HCT116 (cell line): ENCODE measurements around the gene XPO1. TPM values are rescaled to one million over a fixed set of nuclear protein-coding genes. Genes with fewer than 3 reads are reported as not detected.
"Not testable (repeated sequence)": the region's sequence is repeated elsewhere in the genome, so short reads cannot be mapped to it uniquely, and the experiment has no call there.

ENCODE experiments used
- ATAC-seq: fragments of 200-7000 bp; cut with Tn5 transposase; 2 replicates; pipeline ENCODE4 v1.9.1; 2020; ENCODE audit warnings: mild to moderate bottlenecking, moderate library complexity
- BruUV-seq: library from RNA; stranded (reverse); fragments of 400-500 nt; replicated peaks from 2 replicates; lab custom pipeline; 2021; lab: Mats Ljungman, UMichigan
- CTCF ChIA-PET: fragments of 300-600 bp; sonication (Branson Sonifier 250); formaldehyde crosslinking; loops from one replicate; lab custom pipeline; 2021; ENCODE audit warnings: antibody characterized with exemption; lab: Charles Lee
- POLR2A ChIA-PET: fragments of 300-600, 350-600 bp; sonication (Branson Sonifier 250); formaldehyde crosslinking; loops from one replicate; lab custom pipeline; 2021; ENCODE audit warnings: antibody characterized with exemption; lab: Charles Lee
- RAD21 ChIA-PET, 2 experiments: fragments of 300-600 bp; sonication (Branson Sonifier 250); formaldehyde crosslinking; loops; one replicate each; lab custom pipeline; 2023; ENCODE audit warnings: low total read pairs in 2 of 2; ENCODE audit not compliant: uncharacterized antibody in 2 of 2, unreplicated experiment in 2 of 2, low non-redundant PET in 1 of 2; lab: Charles Lee
- DNase-seq: peaks from one replicate; pipeline ENCODE4 v3.0.0-alpha.2; 2010; ENCODE audit warnings: low read depth, low spot score
- H2AFZ ChIP-seq: fragments of 200-600 bp; shearing (Covaris generic), sonication (generic); 2 replicates; pipeline ENCODE4 v1.6.1; 2017; ENCODE audit warnings: low read depth, mixed run types, mixed read lengths, antibody characterized with exemption, low read length; ENCODE audit not compliant: poor library complexity, severe bottlenecking
- H3K27ac ChIP-seq: 2 replicates; pipeline ENCODE4 v1.5.1; 2012; ENCODE audit warnings: low read depth, low read length
- H3K27me3 ChIP-seq: fragments of 200-600 bp; sonication (generic); 2 replicates; pipeline ENCODE4 v1.6.1; 2016; ENCODE audit warnings: mixed run types, low read length, mixed read lengths; ENCODE audit not compliant: insufficient read depth
- H3K36me3 ChIP-seq, 2 experiments: fragments of 200-500 bp in 1 of 2; fragments of 200-600 bp in 1 of 2; sonication (Bioruptor generic) in 1 of 2; sonication (generic) in 1 of 2; 2 replicates each; pipeline versions ENCODE4 v1.5.1 to v1.6.1; 2014 to 2016; ENCODE audit warnings: low read length in 2 of 2, inconsistent platforms in 1 of 2, mixed read lengths in 1 of 2, mixed run types in 1 of 2; ENCODE audit not compliant: insufficient read depth in 2 of 2, control insufficient read depth in 1 of 2
- H3K4me1 ChIP-seq, 2 experiments: fragments of 200-600 bp in 1 of 2; sonication (generic) in 1 of 2; 2 replicates each; pipeline versions ENCODE4 v1.5.1 to v1.6.1; 2012 to 2017; ENCODE audit warnings: low read length in 2 of 2, inconsistent platforms in 1 of 2, mild to moderate bottlenecking in 1 of 2, mixed read lengths in 1 of 2, mixed run types in 1 of 2, moderate library complexity in 1 of 2; ENCODE audit not compliant: insufficient read depth in 2 of 2, control insufficient read depth in 1 of 2
- H3K4me2 ChIP-seq: fragments of 200-600 bp; sonication (generic); 2 replicates; pipeline ENCODE4 v1.6.1; 2017; ENCODE audit warnings: mixed run types, low read length, mixed read lengths
- H3K4me3 ChIP-seq, 2 experiments: fragments of 200-600 bp in 1 of 2; sonication (generic) in 1 of 2; replicated peaks in 1 of 2; 2 replicates each; pipeline ENCODE4 v1.5.1; 2011 to 2016; ENCODE audit warnings: low read length in 2 of 2, control low read depth in 1 of 2, low read depth in 1 of 2, mild to moderate bottlenecking in 1 of 2, mixed read lengths in 1 of 2, mixed run types in 1 of 2
- H3K79me2 ChIP-seq: fragments of 200-600 bp; sonication (generic); 2 replicates; pipeline ENCODE4 v1.6.1; 2017; ENCODE audit warnings: mild to moderate bottlenecking, mixed run types, low read length, moderate library complexity, mixed read lengths; ENCODE audit not compliant: insufficient read depth
- H3K9ac ChIP-seq: fragments of 200-600 bp; sonication (generic); 2 replicates; pipeline ENCODE4 v1.6.1; 2016; ENCODE audit warnings: low read length, mixed read lengths
- H3K9me2 ChIP-seq: fragments of 200-600 bp; sonication (generic), shearing (Covaris generic); 2 replicates; pipeline ENCODE4 v1.6.1; 2017; ENCODE audit warnings: mixed run types, mild to moderate bottlenecking, moderate library complexity; ENCODE audit not compliant: insufficient read depth
- H3K9me3 ChIP-seq, 2 experiments: fragments of 200-500 bp in 1 of 2; fragments of 200-600 bp in 1 of 2; sonication (Bioruptor generic) in 1 of 2; sonication (generic) in 1 of 2; 2 replicates each; pipeline ENCODE4 v1.6.1; 2014 to 2017; ENCODE audit warnings: low read length in 2 of 2, mixed read lengths in 2 of 2, inconsistent platforms in 1 of 2, low read depth in 1 of 2, mild to moderate bottlenecking in 1 of 2, mixed run types in 1 of 2, moderate library complexity in 1 of 2; ENCODE audit not compliant: control insufficient read depth in 1 of 2, insufficient read depth in 1 of 2
- H4K20me1 ChIP-seq: fragments of 200-600 bp; sonication (generic), shearing (Covaris generic); 2 replicates; pipeline ENCODE4 v1.6.1; 2017; ENCODE audit warnings: mixed run types, mild to moderate bottlenecking, moderate library complexity; ENCODE audit not compliant: insufficient read depth
- CTCF ChIP-seq, 3 experiments: fragments of 200-600 bp in 1 of 3; sonication (generic) in 1 of 3; IDR thresholded peaks in 2 of 3; conservative IDR thresholded peaks in 1 of 3; 2 replicates each; pipeline ENCODE4 v1.5.1; 2012 to 2017; ENCODE audit warnings: low read depth in 2 of 3, low read length in 2 of 3, antibody characterized with exemption in 1 of 3, borderline replicate concordance in 1 of 3, control low read depth in 1 of 3, mild to moderate bottlenecking in 1 of 3, mixed read lengths in 1 of 3, mixed run types in 1 of 3, moderate library complexity in 1 of 3; ENCODE audit not compliant: insufficient read depth in 1 of 3
- EZH2phosphoT487 ChIP-seq: fragments of 200-600 bp; IDR thresholded peaks from 2 replicates; pipeline ENCODE4 v1.6.1; 2018; ENCODE audit warnings: antibody characterized with exemption, borderline replicate concordance
- RAD21 ChIP-seq: IDR thresholded peaks from 2 replicates; pipeline ENCODE4 v1.6.1; 2012; ENCODE audit warnings: low read depth, mild to moderate bottlenecking
- SRF ChIP-seq: IDR thresholded peaks from 2 replicates; pipeline ENCODE4 v1.6.1; 2012; ENCODE audit warnings: low read depth
- intact Hi-C: fragments of 100-400 bp; cut with micrococcal nuclease; formaldehyde crosslinking; loops from 2 replicates; pipeline ENCODE4 v1.10.0; 2022
- total RNA-seq: library from RNA; stranded (reverse); gene quantifications from one replicate; pipeline ENCODE4 v1.2.1, GENCODE V29; 2021; ENCODE audit not compliant: unreplicated experiment
- TF ChIP-seq, protein P1 (sequence below): IDR thresholded peaks from 2 replicates; pipeline ENCODE4 v1.6.1; 2012; ENCODE audit warnings: low read depth

The XPO1 gene
- total RNA-seq, 1 experiment from 2014 or later: 184 TPM

DNA sequence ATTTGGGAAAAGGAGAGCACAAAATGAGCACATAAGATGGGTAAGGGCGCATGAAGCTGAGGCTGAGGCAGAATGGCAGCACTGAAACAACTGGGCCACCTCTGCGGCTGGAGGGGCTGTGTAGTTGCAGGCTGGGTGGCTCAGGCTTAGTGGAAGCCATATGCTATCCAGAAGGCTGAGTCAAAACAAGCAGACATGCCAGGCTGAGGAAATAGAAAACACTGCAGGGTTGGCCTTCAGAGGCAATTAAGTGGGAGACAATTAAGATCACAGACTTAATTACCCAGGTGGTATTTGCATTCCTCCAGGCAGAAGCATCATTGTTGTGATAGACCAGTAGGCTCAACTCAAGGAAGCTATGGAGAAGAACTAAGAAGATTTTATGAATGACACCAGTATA lies 11.4 kb upstream of the XPO1 start:
- H2AFZ ChIP-seq: no peak overlapping the region
- H3K9ac ChIP-seq: no peak overlapping the region
- H3K36me3 ChIP-seq: no peaks in the 10 kb centered on the region
- H3K4me1 ChIP-seq: no peaks in the 10 kb centered on the region
- TF ChIP-seq SRF: no peak
- TF ChIP-seq, protein P1, sequence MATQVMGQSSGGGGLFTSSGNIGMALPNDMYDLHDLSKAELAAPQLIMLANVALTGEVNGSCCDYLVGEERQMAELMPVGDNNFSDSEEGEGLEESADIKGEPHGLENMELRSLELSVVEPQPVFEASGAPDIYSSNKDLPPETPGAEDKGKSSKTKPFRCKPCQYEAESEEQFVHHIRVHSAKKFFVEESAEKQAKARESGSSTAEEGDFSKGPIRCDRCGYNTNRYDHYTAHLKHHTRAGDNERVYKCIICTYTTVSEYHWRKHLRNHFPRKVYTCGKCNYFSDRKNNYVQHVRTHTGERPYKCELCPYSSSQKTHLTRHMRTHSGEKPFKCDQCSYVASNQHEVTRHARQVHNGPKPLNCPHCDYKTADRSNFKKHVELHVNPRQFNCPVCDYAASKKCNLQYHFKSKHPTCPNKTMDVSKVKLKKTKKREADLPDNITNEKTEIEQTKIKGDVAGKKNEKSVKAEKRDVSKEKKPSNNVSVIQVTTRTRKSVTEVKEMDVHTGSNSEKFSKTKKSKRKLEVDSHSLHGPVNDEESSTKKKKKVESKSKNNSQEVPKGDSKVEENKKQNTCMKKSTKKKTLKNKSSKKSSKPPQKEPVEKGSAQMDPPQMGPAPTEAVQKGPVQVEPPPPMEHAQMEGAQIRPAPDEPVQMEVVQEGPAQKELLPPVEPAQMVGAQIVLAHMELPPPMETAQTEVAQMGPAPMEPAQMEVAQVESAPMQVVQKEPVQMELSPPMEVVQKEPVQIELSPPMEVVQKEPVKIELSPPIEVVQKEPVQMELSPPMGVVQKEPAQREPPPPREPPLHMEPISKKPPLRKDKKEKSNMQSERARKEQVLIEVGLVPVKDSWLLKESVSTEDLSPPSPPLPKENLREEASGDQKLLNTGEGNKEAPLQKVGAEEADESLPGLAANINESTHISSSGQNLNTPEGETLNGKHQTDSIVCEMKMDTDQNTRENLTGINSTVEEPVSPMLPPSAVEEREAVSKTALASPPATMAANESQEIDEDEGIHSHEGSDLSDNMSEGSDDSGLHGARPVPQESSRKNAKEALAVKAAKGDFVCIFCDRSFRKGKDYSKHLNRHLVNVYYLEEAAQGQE: no peak
- H3K4me3 ChIP-seq: no peak overlapping the region
- H3K9me2 ChIP-seq: no peaks in the 10 kb centered on the region
- H3K27ac ChIP-seq: no peak overlapping the region
- H3K9me3 ChIP-seq: no peaks in the 10 kb centered on the region
- RAD21 ChIA-PET: no interaction called here
- H3K79me2 ChIP-seq: no peaks in the 10 kb centered on the region
- no peak for DNase-seq
- POLR2A ChIA-PET: interaction anchor here (0.9 kb wide), 1 partner anchor 12 kb away, joined by 4 read pairs; the partner anchor contains the start of gene XPO1
- CTCF ChIA-PET: no interaction called here
- intact Hi-C loops: no loop called here
- H3K4me2 ChIP-seq: no peak overlapping the region
- no peaks in the 10 kb centered on the region for H4K20me1 ChIP-seq
- H3K27me3 ChIP-seq: no peaks in the 10 kb centered on the region
- BruUV-seq: no TSS peak
- ATAC-seq: no peak

GRCh38 chr2:61543062-61543461 lies 4.9 kb upstream of the XPO1 start:
- Histone ChIP-seq H3K27me3 (no peaks in the 10 kb centered on the region), H3K79me2 (peaks cover under 1% of the 10 kb centered on the region; the same call in 1 of the 2 replicates), H3K36me3 (no peaks in the 10 kb centered on the region), H3K4me1 (peaks cover 9 to 10% of the 10 kb centered on the region in 2 experiments), H3K27ac (no peak overlapping the region), H3K9ac (no peak overlapping the region), H3K9me3 (no peaks in the 10 kb centered on the region), H4K20me1 (no peaks in the 10 kb centered on the region)
- no peak for DNase-seq
- intact Hi-C loops: no loop called here
- POLR2A ChIA-PET: no interaction called here
- RAD21 ChIA-PET: no interaction called here
- no peak for TF ChIP-seq EZH2phosphoT487
- TF ChIP-seq CTCF (IDR thresholded peaks at IDR 0.05 in 2 of 3, conservative IDR thresholded peaks at IDR 0.05 in 1 of 3; ENCODE audit: borderline replicate concordance in 1 of 3, insufficient read depth in 1 of 3, low read depth in 2 of 3, low read length in 2 of 3): peak in 2 of 3 experiments; percentile 18 to 25; a peak in 2 of 6 replicates
- peak; percentile 13; the same call in 1 of the 2 replicates for TF ChIP-seq RAD21
- TF ChIP-seq, all 23 proteins: peak for 2
- Histone ChIP-seq H2AFZ (no peak overlapping the region), H3K9me2 (no peaks in the 10 kb centered on the region), H3K4me2 (no peak overlapping the region), H3K4me3 (no peak overlapping the region)
- BruUV-seq: no TSS peak
- ATAC-seq: no peak
- CTCF ChIA-PET: no interaction called here

GRCh38 chr2:61540167-61540566 lies 2.0 kb upstream of the XPO1 start:
- BruUV-seq, H2AFZ ChIP-seq, H3K9me3 ChIP-seq, POLR2A ChIA-PET, CTCF ChIA-PET, H3K9me2 ChIP-seq, DNase-seq, H3K4me3 ChIP-seq, H3K4me2 ChIP-seq, H3K27me3 ChIP-seq, H3K9ac ChIP-seq, ATAC-seq, H3K36me3 ChIP-seq, intact Hi-C loops, RAD21 ChIA-PET: not testable (repeated sequence)
- Histone ChIP-seq H3K27ac (0 out of 2 replicates have a peak overlapping the region, but pooled peaks have one; percentile 94), H4K20me1 (peaks cover 12% of the 10 kb centered on the region; the same call in 1 of the 2 replicates), H3K79me2 (peaks cover 29% of the 10 kb centered on the region), H3K4me1 (peaks cover 13 to 21% of the 10 kb centered on the region in 2 experiments)
